NCI-H526 treated with DMSO at 0.1 percent for 48 hours (cell line): Measurements from ENCODE around the gene NCLN.
"Not testable (repeated sequence)": the region's sequence is repeated elsewhere in the genome, so short reads cannot be mapped to it uniquely, and the experiment has no call there.

ENCODE experiments used
- DNase-seq: peaks from one replicate; lab custom pipeline; 2025; lab: John Stamatoyannopoulos, UW

The NCLN gene

GRCh38 chr19:3225169-3225485 lies 39.4 kb downstream of the NCLN start:
- no peak for DNase-seq

DNA sequence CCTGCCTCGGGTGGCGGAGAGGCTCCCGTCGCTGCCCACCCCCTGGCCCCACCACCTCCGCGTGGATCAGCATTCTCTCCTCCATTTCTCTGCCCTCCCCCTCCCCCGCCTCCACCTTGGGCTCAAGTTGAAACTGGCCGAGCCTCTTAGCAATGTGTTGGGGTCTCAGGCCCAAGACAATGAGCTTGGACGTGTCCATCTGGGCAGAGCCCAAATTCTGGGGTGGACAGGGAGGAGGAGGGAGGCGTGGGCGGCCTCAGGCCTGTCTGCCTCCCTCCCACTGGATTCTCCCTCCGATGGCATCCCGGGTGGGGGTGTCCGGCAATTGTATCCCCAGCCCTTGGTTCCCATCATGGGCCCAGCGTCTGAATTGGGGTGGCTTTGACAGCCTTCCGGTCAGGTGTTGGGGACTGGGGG lies 40.0 kb downstream of the NCLN start:
- no peak for DNase-seq

DNA sequence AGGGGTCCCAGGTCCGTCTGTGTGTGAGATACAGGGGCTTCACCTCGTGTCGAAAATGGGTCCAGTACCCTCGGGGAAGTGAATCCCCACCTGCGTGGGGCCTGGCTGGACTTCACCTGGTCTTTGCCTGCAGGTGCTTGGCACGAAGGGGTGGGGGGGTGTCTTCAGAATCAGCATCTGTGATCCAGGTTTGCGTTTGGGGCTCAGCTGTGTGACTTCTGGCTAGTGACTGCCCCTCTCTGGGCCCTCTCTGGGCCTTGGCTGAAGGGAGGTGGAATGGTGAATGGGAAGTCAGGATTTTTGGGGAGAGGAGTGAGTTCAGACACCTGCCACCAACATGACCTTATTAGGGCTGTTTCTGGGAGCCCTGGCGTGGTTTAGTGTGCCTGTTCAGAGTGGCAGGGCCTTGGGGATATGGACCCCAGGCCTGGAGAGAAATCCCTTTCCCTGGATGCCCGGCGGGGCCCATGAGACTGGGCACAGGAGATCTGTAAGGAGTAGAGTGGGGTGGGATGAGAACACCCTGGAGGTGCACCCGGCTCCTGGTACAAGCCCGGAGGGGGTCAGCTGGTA lies 41.4 kb downstream of the NCLN start:
- DNase-seq, result no peak

- no peak for DNase-seq
These were observed 43.6 kb downstream of the NCLN start for GRCh38 chr19:3229346-3229743.

- DNase-seq, result no peak
These were observed 44.3 kb downstream of the NCLN start for GRCh38 chr19:3229888-3230496.

DNA sequence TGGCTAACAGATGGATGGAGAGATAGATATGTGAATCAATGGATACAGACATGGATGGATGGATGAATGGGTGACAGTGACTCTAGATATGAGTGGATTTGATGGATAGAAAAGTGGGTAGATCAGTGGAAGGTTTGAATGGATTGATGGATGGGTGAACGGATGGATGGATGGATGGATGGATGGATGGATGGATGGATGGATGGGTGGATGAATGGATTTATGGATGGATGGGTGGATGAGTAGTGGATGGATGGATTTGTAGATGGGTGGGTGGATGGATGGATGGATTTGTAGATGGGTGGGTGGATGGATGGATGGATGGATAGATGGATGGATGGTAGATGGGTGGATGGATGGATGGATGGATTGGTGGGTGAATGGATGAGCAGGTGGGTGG lies 45.6 kb downstream of the NCLN start:
- DNase-seq, result no peak

GRCh38 chr19:3233116-3233515 lies 47.4 kb downstream of the NCLN start:
- no peak for DNase-seq

- DNase-seq, result no peak
These were observed 48.1 kb downstream of the NCLN start for GRCh38 chr19:3233831-3234230.

- DNase-seq, result no peak
These were observed 49.1 kb downstream of the NCLN start for GRCh38 chr19:3234800-3235199.

GRCh38 chr19:3235604-3236003 lies 49.9 kb downstream of the NCLN start:
- DNase-seq, result not testable (repeated sequence)

GRCh38 chr19:3236272-3236671 lies 50.5 kb downstream of the NCLN start:
- no peak for DNase-seq

DNA sequence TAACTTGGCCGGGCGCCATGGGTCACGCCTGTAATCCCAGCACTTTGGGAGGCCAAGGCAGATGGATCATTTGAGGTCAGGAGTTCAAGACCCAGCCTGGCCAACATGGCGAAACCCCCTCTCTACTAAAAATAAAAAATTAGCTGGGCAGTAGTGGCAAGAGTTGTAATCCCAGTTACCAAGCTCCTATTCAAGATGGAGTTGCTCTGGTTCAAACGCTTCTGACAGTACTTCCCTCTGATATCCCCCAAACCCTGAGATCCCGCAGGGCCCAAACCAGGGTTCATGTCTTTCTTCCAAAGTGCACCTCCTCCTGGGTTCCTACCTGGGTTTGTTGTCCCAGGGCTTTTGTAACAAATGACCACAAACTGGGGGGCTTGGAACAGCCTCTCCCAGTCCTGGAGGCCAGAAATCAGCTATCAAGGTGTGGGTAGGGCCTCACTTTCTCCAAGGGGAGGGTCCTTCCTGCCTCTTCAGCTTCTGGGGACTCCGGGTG lies 52.4 kb downstream of the NCLN start:
- no peak for DNase-seq

DNA sequence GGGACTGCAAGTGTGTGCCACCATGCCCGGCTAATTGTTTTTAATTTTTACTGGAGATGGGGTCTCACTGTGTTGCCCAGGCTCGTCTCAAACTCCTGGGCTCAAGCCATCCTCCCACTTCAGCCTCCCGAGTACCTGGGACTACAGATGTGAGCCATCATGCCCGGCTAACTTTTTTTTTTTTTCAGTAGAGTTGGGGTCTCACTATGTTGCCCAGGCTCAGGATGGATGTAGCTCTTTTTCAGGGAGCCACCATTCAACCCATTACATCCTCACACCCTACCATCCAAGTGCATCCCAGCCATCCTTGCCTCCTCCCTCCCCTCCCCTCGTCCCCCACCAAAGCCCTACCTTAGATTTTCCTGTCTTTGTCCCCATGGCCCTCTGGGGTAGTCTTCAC lies 53.6 kb downstream of the NCLN start:
- no peak for DNase-seq

GRCh38 chr19:3243819-3244700 lies 58.3 kb downstream of the NCLN start:
- DNase-seq, result no peak

DNA sequence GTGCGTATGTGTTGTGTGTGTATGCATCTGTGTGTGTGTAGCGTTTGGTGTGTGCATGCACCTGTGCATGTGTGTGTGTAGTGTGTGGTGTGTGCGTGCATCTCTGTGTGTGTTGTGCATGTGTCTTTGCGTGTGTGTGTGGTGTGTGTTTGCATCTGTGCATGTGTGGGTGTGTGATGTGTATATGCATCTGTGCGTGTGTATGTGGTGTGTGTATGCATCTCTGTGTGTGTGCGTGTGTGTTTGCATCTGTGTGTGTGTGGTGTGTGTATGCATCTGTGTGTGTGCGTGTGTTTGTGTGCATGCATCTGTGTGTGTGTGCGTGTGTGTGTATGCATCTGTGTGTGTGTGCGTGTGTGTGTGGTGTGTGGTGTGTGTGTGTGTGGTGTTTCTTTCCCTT lies 59.3 kb downstream of the NCLN start:
- no peak for DNase-seq

DNA sequence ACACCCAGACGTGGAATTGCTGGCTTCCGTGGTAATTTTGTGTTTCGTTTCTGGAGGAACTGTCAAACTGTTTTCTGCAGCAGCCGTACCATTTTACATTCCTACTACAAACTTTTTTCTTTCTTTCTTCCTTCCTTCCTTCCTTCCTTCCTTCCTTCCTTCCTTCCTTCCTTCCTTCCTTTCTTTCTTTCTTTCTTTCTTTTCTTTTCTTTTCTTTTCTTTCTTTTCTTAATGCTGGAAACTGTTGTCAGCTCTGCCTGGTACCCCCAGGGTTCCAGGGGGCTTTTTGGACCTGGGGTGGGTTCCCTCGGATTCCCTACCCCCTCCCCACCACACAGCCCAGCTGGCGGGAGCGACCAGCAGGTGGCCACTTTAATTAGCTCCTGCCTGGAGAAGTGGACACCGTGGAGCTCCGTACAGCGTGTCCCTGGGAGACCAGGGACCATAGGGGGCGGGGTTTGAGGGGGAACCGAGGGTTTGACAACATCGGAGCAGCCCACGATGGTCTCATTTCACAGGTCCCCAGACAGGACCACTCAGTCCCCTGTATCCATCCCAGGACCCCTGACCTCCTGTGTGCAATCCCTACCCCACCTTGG lies 63.1 kb downstream of the NCLN start:
- no peak for DNase-seq

DNA sequence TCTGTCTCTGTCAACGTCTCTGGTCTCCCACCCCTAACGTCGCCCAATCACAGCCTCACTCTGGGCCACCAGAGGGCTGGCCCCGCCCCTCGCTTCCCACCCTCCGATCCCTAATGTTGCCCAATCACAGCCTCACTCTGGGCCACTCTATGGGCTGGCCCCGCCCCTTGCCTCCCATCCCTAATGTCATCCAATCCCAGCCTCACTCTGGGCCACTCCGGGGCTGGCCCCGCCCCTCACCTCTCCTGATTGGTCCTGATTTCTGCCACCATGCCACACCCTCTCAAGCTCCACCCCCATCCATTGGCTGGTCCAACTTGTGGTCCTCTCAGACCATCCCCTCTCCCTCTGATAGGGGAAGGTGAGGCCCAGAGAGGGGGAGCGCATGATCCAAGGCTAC lies 63.7 kb downstream of the NCLN start:
- no peak for DNase-seq

GRCh38 chr19:3250675-3251074 lies 64.9 kb downstream of the NCLN start:
- no peak for DNase-seq

DNA sequence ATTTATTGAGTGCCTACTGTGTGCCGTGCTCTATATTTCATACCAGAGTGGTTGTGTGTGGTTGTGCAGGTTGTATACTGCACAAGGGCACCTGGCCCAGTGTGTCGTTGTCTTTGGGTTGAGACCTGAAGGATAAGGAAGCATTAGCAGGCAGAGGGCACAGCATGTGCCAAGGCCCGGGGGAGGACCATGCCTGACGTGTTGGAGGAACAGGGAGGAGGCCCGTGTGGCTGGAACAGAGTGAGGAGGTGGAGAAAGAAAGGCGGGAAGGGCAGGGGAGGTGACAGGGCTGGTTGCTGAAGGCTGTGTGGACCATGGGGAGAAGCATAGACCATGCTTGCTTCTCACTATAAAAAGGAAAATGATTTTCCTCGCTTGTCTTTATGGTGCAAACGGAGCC lies 65.5 kb downstream of the NCLN start:
- no peak for DNase-seq

- DNase-seq, result no peak
These were observed 66.9 kb downstream of the NCLN start for GRCh38 chr19:3252650-3253049.

- DNase-seq, result no peak
These were observed 67.5 kb downstream of the NCLN start for GRCh38 chr19:3253270-3253669.

DNA sequence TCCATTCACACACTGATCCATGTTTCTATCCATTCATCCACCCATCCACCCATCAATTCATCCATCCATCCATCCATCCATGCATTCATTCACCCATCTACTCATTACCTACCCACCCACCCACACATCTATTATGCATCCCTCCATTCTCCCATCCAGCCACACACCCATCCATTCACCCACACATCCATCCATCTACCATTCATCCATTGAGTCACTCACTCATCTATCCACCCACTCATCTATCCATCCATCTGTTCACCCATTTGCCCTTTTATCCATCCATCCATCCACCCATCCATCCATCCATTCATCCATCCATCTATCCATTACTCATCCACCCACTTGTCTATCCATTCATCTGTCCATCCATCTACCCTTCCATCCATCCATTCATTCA lies 68.8 kb downstream of the NCLN start:
- no peak for DNase-seq

DNA sequence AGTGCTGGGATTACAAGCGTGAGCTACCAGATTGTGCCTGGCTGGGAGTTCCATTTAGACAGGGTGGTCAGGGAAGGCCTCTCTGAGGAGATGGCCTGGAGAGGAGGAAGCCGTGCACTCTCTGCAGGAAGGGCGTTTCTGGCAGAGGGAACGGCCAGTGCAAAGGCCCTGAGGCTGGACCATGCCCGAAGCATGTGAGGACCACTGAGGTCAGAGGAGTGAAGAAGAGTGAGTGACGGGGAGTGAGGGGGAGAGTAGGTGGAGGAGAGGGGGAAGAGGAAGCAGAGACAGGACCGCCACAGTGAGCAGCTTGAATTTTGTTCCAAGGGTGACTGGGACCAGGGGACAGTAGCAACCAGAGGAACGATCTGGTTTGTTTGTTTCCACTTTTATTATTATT lies 71.3 kb downstream of the NCLN start:
- no peak for DNase-seq
